PFSK-1 (cell line): ENCODE data around the gene LAMC1.
A peak's percentile ranks its signal among the peaks of the same experiment; 100 is the strongest.

Experiments
- FOXP2 ChIP-seq: optimal IDR thresholded peaks from 2 replicates; pipeline ENCODE3; 2011; ENCODE audit warnings: borderline replicate concordance, control low read depth, inconsistent platforms; ENCODE audit not compliant: insufficient read depth; ENCODE audit errors: extremely low read length, extremely low read depth
- POLR2AphosphoS5 ChIP-seq: IDR thresholded peaks from 2 replicates; pipeline ENCODE4 v1.6.1; 2012; ENCODE audit warnings: low read depth, mild to moderate bottlenecking, control low read depth, low read length, moderate library complexity
- SIN3A ChIP-seq: IDR thresholded peaks from 2 replicates; pipeline ENCODE4 v1.6.1; 2012; ENCODE audit warnings: mild to moderate bottlenecking, low read length, moderate library complexity, borderline replicate concordance; ENCODE audit not compliant: insufficient read depth
- TAF1 ChIP-seq: IDR thresholded peaks from 2 replicates; pipeline ENCODE4 v1.6.1; 2012; ENCODE audit warnings: low read length, control low read depth, borderline replicate concordance; ENCODE audit not compliant: insufficient read depth
- TF ChIP-seq, protein P1 (sequence below), 2 experiments: IDR thresholded peaks; 2 replicates each; pipeline versions ENCODE4 v1.6.1 to v1.8.0; 2011 to 2012; ENCODE audit warnings: low read depth in 2 of 2, low read length in 2 of 2, control low read depth in 1 of 2, inconsistent platforms in 1 of 2, mild to moderate bottlenecking in 1 of 2, moderate library complexity in 1 of 2; ENCODE audit not compliant: insufficient read depth in 1 of 2

GRCh38 chr1:183180634-183181056 lies 157.4 kb downstream of the LAMC1 start:
- TF ChIP-seq, protein P1, sequence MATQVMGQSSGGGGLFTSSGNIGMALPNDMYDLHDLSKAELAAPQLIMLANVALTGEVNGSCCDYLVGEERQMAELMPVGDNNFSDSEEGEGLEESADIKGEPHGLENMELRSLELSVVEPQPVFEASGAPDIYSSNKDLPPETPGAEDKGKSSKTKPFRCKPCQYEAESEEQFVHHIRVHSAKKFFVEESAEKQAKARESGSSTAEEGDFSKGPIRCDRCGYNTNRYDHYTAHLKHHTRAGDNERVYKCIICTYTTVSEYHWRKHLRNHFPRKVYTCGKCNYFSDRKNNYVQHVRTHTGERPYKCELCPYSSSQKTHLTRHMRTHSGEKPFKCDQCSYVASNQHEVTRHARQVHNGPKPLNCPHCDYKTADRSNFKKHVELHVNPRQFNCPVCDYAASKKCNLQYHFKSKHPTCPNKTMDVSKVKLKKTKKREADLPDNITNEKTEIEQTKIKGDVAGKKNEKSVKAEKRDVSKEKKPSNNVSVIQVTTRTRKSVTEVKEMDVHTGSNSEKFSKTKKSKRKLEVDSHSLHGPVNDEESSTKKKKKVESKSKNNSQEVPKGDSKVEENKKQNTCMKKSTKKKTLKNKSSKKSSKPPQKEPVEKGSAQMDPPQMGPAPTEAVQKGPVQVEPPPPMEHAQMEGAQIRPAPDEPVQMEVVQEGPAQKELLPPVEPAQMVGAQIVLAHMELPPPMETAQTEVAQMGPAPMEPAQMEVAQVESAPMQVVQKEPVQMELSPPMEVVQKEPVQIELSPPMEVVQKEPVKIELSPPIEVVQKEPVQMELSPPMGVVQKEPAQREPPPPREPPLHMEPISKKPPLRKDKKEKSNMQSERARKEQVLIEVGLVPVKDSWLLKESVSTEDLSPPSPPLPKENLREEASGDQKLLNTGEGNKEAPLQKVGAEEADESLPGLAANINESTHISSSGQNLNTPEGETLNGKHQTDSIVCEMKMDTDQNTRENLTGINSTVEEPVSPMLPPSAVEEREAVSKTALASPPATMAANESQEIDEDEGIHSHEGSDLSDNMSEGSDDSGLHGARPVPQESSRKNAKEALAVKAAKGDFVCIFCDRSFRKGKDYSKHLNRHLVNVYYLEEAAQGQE (IDR thresholded peaks at IDR 0.05; ENCODE audit: insufficient read depth in 1 of 2, low read depth in 2 of 2, low read length in 2 of 2) = no peak
- TF ChIP-seq FOXP2 (peak; percentile 17), POLR2AphosphoS5 (no peak), TAF1 (no peak), SIN3A (no peak)
